Right ventricle myocardium inferior (tissue), 1 donor: ENCODE measurements around the gene ANTXRL. TPM values are rescaled to one million over a fixed set of nuclear protein-coding genes. Genes with fewer than 3 reads are reported as not detected.
"Not testable (repeated sequence)": the region's sequence is repeated elsewhere in the genome, so short reads cannot be mapped to it uniquely, and the experiment has no call there.

Experiments used
- ATAC-seq: fragments of 200-7000 bp; cut with Tn5 transposase; one replicate; pipeline ENCODE4 v1.9.1; 2020; ENCODE audit warnings: mild to moderate bottlenecking, moderate library complexity
- DNase-seq: peaks from one replicate; pipeline ENCODE4 v3.0.0; 2021; ENCODE audit errors: missing footprints
- intact Hi-C: fragments of 100-400 bp; cut with DNase I; formaldehyde crosslinking; loops from one replicate; pipeline ENCODE4 v1.11.0; 2022
- total RNA-seq: library from RNA; stranded (reverse); fragmentation: NEBNext Ultra II Directional; extraction: Animal tissue kit (Norgen Biotek cat#: 25700); gene quantifications from one replicate; pipeline ENCODE4 v1.2.1, GENCODE V29; 2021
- donor health status: DM: no; HTN: yes; CAD: no; lungs with severe emphysema.

The ANTXRL gene
- total RNA-seq, 1 donor from 2014 or later = not detected

- no peak for ATAC-seq
- DNase-seq = no peak
- intact Hi-C loops = no loop called here
Measured at GRCh38 chr10:46314071-46314470, 27.3 kb downstream of the ANTXRL start.

- intact Hi-C loops, DNase-seq, ATAC-seq: not testable (repeated sequence)
Measured at GRCh38 chr10:46315071-46315860, 28.5 kb downstream of the ANTXRL start.

DNA sequence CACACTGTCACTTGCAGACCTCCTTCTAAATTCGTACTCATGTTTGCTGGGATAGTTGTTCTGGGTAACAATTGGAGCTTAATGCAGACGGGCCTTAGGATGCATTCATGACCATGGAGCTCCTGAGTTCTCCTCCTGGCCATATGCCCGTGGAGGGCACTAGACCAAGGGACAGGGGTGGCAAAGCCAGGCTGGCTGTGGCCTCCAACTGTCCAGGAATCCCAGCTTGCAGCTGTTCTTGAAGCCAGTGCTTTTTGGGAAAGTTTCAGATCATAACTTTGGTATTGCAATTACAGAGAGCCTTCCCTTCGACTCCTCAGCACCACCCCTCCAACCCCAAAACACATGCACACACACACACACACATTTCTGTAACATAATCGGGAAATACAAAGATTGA is 30.6 kb downstream of the ANTXRL start:
- no peak for ATAC-seq
- intact Hi-C loops = no loop called here
- no peak for DNase-seq

- intact Hi-C loops = no loop called here
- DNase-seq = no peak
- no peak for ATAC-seq
Measured at GRCh38 chr10:46317889-46318288, 31.1 kb downstream of the ANTXRL start.

GRCh38 chr10:46318799-46319198 is 32.0 kb downstream of the ANTXRL start:
- ATAC-seq = peak; percentile 86
- no peak for DNase-seq

DNA sequence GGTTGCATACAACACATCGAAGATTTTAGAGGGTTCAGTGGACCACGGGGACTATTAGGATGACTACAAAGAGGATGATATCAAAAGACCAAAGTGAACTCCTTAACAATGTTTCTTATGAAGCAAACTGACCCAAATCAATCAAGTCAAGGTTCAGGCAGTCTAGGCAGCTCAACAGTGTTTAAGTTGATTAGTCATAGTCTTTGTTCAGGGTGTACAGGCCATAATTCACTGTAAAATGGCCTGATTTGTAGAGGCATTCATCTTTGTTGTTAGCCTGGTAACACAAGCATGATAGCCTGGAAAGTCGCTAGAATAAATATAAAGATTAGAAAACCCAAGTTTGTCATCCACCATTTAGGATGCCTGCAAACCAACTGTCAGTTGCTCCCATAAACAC is 32.6 kb downstream of the ANTXRL start:
- DNase-seq = no peak
- no peak for ATAC-seq
- intact Hi-C loops = no loop called here

More at GRCh38 chr10:46318799-46319198, 32.0 kb downstream of the ANTXRL start:
- intact Hi-C loops = no loop called here

DNA sequence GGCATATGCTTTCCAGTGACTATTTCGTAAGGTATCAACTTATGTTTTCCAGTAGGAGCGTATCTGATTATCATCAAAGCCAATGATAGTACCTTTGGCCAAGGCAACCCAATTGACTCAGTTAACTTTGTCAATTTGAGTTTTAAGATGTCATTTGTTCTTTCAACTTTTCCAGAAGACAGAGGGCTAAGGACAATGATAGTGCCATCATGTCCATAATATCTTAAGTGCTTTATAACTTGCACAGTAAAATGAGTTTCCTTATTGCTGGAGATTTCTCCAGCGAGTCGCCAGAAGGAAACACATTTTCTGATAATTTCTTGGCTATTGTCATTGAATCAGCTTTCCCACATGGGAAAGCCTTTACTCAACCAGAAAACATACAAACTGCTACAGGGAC is 35.0 kb downstream of the ANTXRL start:
- intact Hi-C loops = loop anchor here (10.0 kb wide), 1 partner anchor 87 kb away; no protein-coding TSS in a partner anchor

GRCh38 chr10:46323176-46323575 is 36.4 kb downstream of the ANTXRL start:
- DNase-seq (no peak), ATAC-seq (no peak)
- intact Hi-C loops = loop anchor here (10.0 kb wide), 1 partner anchor 88 kb away; no protein-coding TSS in a partner anchor

More for the DNA sequence above, 35.0 kb downstream of the ANTXRL start:
- DNase-seq = no peak
- no peak for ATAC-seq

DNA sequence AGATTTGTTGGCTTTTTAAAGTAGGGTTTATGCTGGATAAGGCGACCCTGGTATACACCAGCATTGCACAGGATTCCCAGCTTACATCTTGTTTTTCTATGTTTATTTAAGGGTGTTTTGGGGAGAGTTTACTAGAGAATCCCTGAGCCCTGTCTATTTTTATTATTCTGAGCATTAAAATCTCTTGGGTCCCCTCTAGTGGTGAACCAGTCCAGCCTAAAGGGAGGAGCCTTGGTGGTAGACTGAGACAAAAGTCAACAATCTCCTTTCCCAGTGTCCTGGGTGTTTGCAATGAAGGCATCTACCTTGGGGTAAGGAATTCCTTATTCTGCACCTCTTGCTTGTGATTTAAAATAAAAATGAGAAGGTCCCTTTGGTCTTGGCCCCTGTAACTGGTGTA is 38.2 kb downstream of the ANTXRL start:
- DNase-seq (no peak), ATAC-seq (peak; percentile 46)
- intact Hi-C loops = loop anchor here (10.0 kb wide), 1 partner anchor 90 kb away; no protein-coding TSS in a partner anchor

GRCh38 chr10:46326066-46326465 is 39.3 kb downstream of the ANTXRL start:
- DNase-seq (no peak), ATAC-seq (no peak)
- intact Hi-C loops = loop anchor here (10.0 kb wide), 1 partner anchor 91 kb away; no protein-coding TSS in a partner anchor

DNA sequence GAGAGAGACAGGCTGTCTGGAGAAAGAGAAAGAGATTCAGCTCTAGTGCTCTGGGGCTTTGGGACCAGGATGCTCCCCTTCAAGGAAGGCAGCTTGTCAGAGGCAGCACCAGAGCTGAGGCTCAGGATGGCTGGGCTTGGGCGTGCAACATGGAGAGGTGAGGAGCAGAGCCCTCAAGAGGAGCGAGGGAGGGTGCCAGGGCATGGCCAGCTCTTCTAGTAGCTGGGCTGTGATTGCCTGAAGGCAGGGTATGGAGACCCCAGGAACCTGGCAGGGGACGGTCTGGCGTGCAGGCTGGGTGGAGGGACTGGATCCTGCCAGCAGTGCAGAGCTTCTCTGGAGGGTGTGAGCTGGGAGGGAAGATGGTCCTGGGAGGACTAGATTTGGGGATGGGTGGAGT is 40.2 kb downstream of the ANTXRL start:
- DNase-seq = no peak
- intact Hi-C loops = loop anchor here (10.0 kb wide), 1 partner anchor 92 kb away; no protein-coding TSS in a partner anchor

GRCh38 chr10:46327685-46328084 is 40.9 kb downstream of the ANTXRL start:
- ATAC-seq = no peak
- intact Hi-C loops = loop anchor here (10.0 kb wide), 1 partner anchor 93 kb away; no protein-coding TSS in a partner anchor
- DNase-seq = no peak

More for the DNA sequence above, 40.2 kb downstream of the ANTXRL start:
- ATAC-seq = no peak

- ATAC-seq (no peak), DNase-seq (no peak)
- intact Hi-C loops = loop anchor here (10.0 kb wide), 1 partner anchor 94 kb away; no protein-coding TSS in a partner anchor
Measured at GRCh38 chr10:46328853-46329689, 42.3 kb downstream of the ANTXRL start.

GRCh38 chr10:46329690-46330016 is 42.9 kb downstream of the ANTXRL start:
- DNase-seq = no peak
- intact Hi-C loops = loop anchor here (10.0 kb wide), 1 partner anchor 95 kb away; no protein-coding TSS in a partner anchor
- ATAC-seq = no peak

- ATAC-seq = no peak
- no peak for DNase-seq
- intact Hi-C loops = no loop called here
Measured at GRCh38 chr10:46330894-46331293, 44.1 kb downstream of the ANTXRL start.

- ATAC-seq, DNase-seq, intact Hi-C loops: not testable (repeated sequence)
Measured at GRCh38 chr10:46365484-46365883, 78.7 kb downstream of the ANTXRL start.

DNA sequence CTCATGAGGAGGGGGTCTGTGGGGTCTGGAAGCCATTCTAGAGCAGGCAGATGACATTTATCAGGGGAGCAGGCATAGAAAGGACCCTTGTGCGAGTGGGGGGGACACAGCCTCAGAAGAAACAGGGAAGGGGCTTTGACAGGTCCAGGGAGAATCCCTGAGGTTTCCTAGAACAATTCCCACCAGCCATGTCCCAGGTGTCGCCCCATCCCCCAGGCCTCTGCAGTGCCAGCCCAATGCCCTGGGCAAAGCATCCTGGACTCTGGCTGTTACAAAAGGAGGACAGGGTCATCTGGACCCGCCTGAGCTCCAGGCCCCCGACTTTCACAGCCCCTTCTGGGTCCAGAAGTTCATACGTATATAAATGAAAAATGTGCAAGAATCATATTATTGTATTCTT is 80.4 kb downstream of the ANTXRL start:
- DNase-seq, intact Hi-C loops, ATAC-seq: not testable (repeated sequence)

DNA sequence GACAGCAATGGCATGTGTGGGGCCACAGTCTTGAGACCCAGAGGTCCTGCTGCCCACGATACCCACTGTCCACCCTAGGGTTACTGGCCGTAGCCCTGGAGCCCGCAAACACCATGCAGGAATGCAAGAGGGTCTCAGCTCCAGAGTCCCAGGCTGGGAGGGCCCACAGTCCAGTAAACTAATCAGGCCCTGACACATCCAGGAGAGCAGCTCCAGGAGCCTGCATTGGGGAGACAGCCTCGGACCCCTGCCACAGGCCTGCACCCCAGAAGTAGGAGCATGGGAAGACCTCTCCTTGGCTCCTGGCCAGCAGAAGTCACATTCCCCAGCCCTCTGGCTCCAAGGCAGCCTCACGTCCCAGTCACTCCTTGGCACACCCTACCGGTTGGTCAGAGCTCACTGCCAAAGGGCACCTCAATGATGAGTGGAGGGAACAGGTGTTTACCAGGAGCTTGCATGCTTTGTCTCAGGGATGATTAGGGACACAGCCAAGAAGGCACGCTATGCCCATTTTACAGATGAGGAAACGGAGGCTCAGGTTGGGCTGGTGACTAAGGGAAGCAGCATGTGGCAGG is 81.0 kb downstream of the ANTXRL start:
- intact Hi-C loops, DNase-seq: not testable (repeated sequence)

GRCh38 chr10:46368956-46369355 is 82.2 kb downstream of the ANTXRL start:
- ATAC-seq, DNase-seq, intact Hi-C loops: not testable (repeated sequence)

More for the DNA sequence above, 81.0 kb downstream of the ANTXRL start:
- not testable (repeated sequence) for ATAC-seq
